Skeletal muscle cell (primary cell): Measurements from ENCODE around the gene IL17A.

Experiments
- DNase-seq: peaks from one replicate; pipeline ENCODE4 v3.0.0-alpha.2; 2010; ENCODE audit warnings: low read depth
- H3K4me3 ChIP-seq: 2 replicates; pipeline ENCODE4 v1.5.1; 2011; ENCODE audit warnings: low read depth, mild to moderate bottlenecking, control low read depth, low read length, moderate library complexity

The IL17A gene

GRCh38 chr6:52186075-52186474, at the start of gene IL17A:
Gene IL17A, plus strand, starts transcription at chr6:52186375. Its CDS starts 57 bp downstream, at chr6:52186432.
- H3K4me3 ChIP-seq: no peak within 1 kb of the TSS

GRCh38 chr6:52136934-52137467, 49.2 kb upstream of the IL17A start:
- no peak for DNase-seq
- peak overlapping the region; percentile 51 for H3K4me3 ChIP-seq

More at GRCh38 chr6:52186075-52186474, at the start of gene IL17A:
- no peak for DNase-seq

GRCh38 chr6:52138284-52138683, 47.9 kb upstream of the IL17A start:
- DNase-seq: no peak
- peak overlapping the region; percentile 51 for H3K4me3 ChIP-seq

GRCh38 chr6:52139985-52140680, 46.0 kb upstream of the IL17A start:
- no peak for DNase-seq
- H3K4me3 ChIP-seq: peak overlapping the region; percentile 51

GRCh38 chr6:52141596-52141995, 44.6 kb upstream of the IL17A start:
- no peak for DNase-seq
- H3K4me3 ChIP-seq: peak overlapping the region; percentile 24

- DNase-seq: no peak
Observed at GRCh38 chr6:52142556-52142955, 43.6 kb upstream of the IL17A start.

GRCh38 chr6:52143551-52143950, 42.6 kb upstream of the IL17A start:
- H3K4me3 ChIP-seq: no peak overlapping the region
- DNase-seq: peak; percentile 36

More at GRCh38 chr6:52142556-52142955, 43.6 kb upstream of the IL17A start:
- no peak overlapping the region for H3K4me3 ChIP-seq

GRCh38 chr6:52144196-52145076, 41.7 kb upstream of the IL17A start:
- DNase-seq: no peak

GRCh38 chr6:52146851-52147445, 39.2 kb upstream of the IL17A start:
- no peak for DNase-seq
- no peak overlapping the region for H3K4me3 ChIP-seq

More at GRCh38 chr6:52144196-52145076, 41.7 kb upstream of the IL17A start:
- no peak overlapping the region for H3K4me3 ChIP-seq

- DNase-seq: no peak
- no peak overlapping the region for H3K4me3 ChIP-seq
Observed at GRCh38 chr6:52149076-52149475, 37.1 kb upstream of the IL17A start.

GRCh38 chr6:52149949-52150348, 36.2 kb upstream of the IL17A start:
- H3K4me3 ChIP-seq: no peak overlapping the region
- no peak for DNase-seq

GRCh38 chr6:52152070-52152423, 34.1 kb upstream of the IL17A start:
- no peak for DNase-seq

GRCh38 chr6:52152711-52153160, 33.4 kb upstream of the IL17A start:
- no peak for DNase-seq
- H3K4me3 ChIP-seq: no peak overlapping the region

More at GRCh38 chr6:52152070-52152423, 34.1 kb upstream of the IL17A start:
- no peak overlapping the region for H3K4me3 ChIP-seq

- no peak overlapping the region for H3K4me3 ChIP-seq
- DNase-seq: no peak
Observed at GRCh38 chr6:52154381-52154780, 31.8 kb upstream of the IL17A start.

- H3K4me3 ChIP-seq: no peak overlapping the region
- DNase-seq: peak; percentile 75
Observed at GRCh38 chr6:52155791-52156576, 30.2 kb upstream of the IL17A start.

- H3K4me3 ChIP-seq: no peak overlapping the region
- no peak for DNase-seq
Observed at GRCh38 chr6:52157301-52157941, 28.8 kb upstream of the IL17A start.

GRCh38 chr6:52160472-52161104, 25.6 kb upstream of the IL17A start:
- DNase-seq: no peak

More at GRCh38 chr6:52160472-52161104, 25.6 kb upstream of the IL17A start:
- no peak overlapping the region for H3K4me3 ChIP-seq
